ENCODE results near the gene TMEM69. TPM values are rescaled to one million over a fixed set of nuclear protein-coding genes. Genes with fewer than 3 reads are reported as not detected.

Gene TMEM69
- total and polyA plus RNA-seq, 2 experiments from 2014 or later, result 59.7 to 62.4 TPM

GRCh38 chr1:45730075-45730779 is 42.2 kb downstream of the TMEM69 start:
- Mint-ChIP-seq H3K27ac (peak overlapping the region; percentile 49; the same call in 1 of the 2 replicates), H3K9me3 (no peaks in the 10 kb centered on the region; the same call in 2 of the 3 replicates), H3K36me3 (ENCODE audit: low read depth) (peaks cover 3% of the 10 kb centered on the region; the same call in 2 of the 3 replicates), H3K4me1 (peaks cover 10% of the 10 kb centered on the region), H3K27me3 (ENCODE audit: insufficient read depth, low read depth, poor library complexity) (peaks cover 4% of the 10 kb centered on the region), H3K4me3 (peak overlapping the region; percentile 35; the same call in 1 of the 3 replicates)
- 0 out of 2 replicates have a peak, but pooled peaks cover 6% of the 10 kb centered on the region for H3K4me1 ChIP-seq (ENCODE audit: insufficient read depth)
- no peak overlapping the region for H3K27ac ChIP-seq (ENCODE audit: low read depth)
- H3K36me3 ChIP-seq (ENCODE audit: insufficient read depth), result no peaks in the 10 kb centered on the region
- H3K27me3 ChIP-seq (ENCODE audit: insufficient read depth), result no peaks in the 10 kb centered on the region
- ATAC-seq, result peak; percentile 71
- H3K9me2 ChIP-seq (ENCODE audit: insufficient read depth), result no peaks in the 10 kb centered on the region
- no peak overlapping the region for H2AFZ ChIP-seq
- H3K79me2 ChIP-seq (replicated peaks; ENCODE audit: insufficient read depth), result no peaks in the 10 kb centered on the region
- TF ChIP-seq ETS1 (IDR thresholded peaks at IDR 0.05) (no peak), NANOG (IDR thresholded peaks at IDR 0.05; ENCODE audit: borderline replicate concordance) (no peak), POLR2AphosphoS5 (IDR thresholded peaks at IDR 0.05; ENCODE audit: low read depth) (no peak), STAT1 (IDR thresholded peaks at IDR 0.05; ENCODE audit: unreplicated experiment) (no peak), CTCF (conservative IDR thresholded peaks at IDR 0.05; ENCODE audit: low read depth in 2 of 2) (no peak), CREB1 (CRISPR knock-in tag; IDR thresholded peaks at IDR 0.05; ENCODE audit: low read depth) (no peak), EZH2 (IDR thresholded peaks at IDR 0.05; ENCODE audit: low read depth, unreplicated experiment) (no peak), JUNB (IDR thresholded peaks at IDR 0.05; ENCODE audit: unreplicated experiment) (no peak), ZNF462 (CRISPR knock-in tag; IDR thresholded peaks at IDR 0.05) (no peak), EZH2phosphoT487 (IDR thresholded peaks at IDR 0.05; ENCODE audit: unreplicated experiment) (no peak), ZNF331 (CRISPR knock-in tag; IDR thresholded peaks at IDR 0.05; ENCODE audit: low read depth) (no peak)
- H4K20me1 ChIP-seq (replicated peaks; ENCODE audit: insufficient read depth), result no peaks in the 10 kb centered on the region
- H3F3A ChIP-seq (replicated peaks; ENCODE audit: low read depth), result no peaks in the 10 kb centered on the region
- no peak overlapping the region for H3K4me3 ChIP-seq
- peak; percentile 30 for DNase-seq (ENCODE audit: low spot score)
- 0 out of 2 replicates have a peak overlapping the region, but pooled peaks have one; percentile 24 for H3K4me2 ChIP-seq
